Measurements from ENCODE around the gene GRIK4.

DNA sequence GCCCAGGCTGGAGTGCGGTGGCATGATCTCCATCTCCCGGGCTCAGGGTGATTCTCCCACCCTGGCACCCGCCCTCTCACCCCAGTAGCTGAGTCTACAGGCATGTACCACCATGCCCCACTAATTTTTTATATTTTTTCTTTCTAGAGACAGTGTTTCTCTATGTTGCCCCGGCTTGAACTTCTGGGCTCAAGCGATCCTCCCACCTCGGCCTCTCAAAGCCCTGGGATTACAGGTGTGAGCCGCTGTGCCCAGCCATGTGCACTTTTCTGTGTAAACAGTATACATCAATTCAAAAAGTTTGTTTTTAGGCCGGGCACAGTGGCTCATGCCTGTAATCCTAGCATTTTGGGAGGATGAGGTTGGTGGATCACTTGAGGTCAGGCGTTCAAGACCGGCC, 14.7 kb downstream of the GRIK4 start:
- no peak for TF ChIP-seq POLR2A (IDR thresholded peaks at IDR 0.05; ENCODE audit: low read depth, low read length)
- TF ChIP-seq TAF1 (IDR thresholded peaks at IDR 0.05; ENCODE audit: borderline replicate concordance, low read depth, low read length), result no peak
- no peak for TF ChIP-seq POLR2AphosphoS5 (IDR thresholded peaks at IDR 0.05; ENCODE audit: low read depth, low read length)

All from GM12892 (cell line).